GM08714 (cell line): Measurements from ENCODE around the gene SUN5.

ENCODE experiments used
- H3K4me3 ChIP-seq: fragments of 200-500 bp; sonication (Bioruptor generic); 2 replicates; pipeline ENCODE4 v1.5.1; 2014; ENCODE audit warnings: mild to moderate bottlenecking, low read length, inconsistent platforms
- ZNF274 ChIP-seq: IDR thresholded peaks from 2 replicates; pipeline ENCODE4 v1.6.1; 2012; ENCODE audit warnings: mild to moderate bottlenecking, low read depth, low read length

SUN5 gene

GRCh38 chr20:33010674-33011449 lies 6.6 kb upstream of the SUN5 start:
- TF ChIP-seq ZNF274, result no peak
- H3K4me3 ChIP-seq, result no peak overlapping the region

DNA sequence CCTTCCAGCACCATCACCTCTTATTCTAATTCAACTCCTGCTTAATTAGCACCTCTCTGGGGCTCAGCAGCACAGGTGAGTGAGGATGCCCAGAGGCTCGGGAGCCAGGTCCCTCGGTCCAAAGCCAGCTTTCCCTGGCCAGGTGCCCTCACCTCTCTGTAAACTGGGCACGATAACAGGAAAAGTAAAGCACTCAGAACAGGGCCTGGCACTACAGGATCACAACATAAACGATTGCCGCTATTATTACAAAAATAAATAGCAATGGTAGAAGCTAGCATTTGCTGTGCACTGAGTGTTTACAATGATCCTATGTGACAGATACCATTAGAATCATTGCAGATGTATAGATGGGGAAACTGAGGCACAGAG lies 5.9 kb upstream of the SUN5 start:
- TF ChIP-seq ZNF274, result no peak

DNA sequence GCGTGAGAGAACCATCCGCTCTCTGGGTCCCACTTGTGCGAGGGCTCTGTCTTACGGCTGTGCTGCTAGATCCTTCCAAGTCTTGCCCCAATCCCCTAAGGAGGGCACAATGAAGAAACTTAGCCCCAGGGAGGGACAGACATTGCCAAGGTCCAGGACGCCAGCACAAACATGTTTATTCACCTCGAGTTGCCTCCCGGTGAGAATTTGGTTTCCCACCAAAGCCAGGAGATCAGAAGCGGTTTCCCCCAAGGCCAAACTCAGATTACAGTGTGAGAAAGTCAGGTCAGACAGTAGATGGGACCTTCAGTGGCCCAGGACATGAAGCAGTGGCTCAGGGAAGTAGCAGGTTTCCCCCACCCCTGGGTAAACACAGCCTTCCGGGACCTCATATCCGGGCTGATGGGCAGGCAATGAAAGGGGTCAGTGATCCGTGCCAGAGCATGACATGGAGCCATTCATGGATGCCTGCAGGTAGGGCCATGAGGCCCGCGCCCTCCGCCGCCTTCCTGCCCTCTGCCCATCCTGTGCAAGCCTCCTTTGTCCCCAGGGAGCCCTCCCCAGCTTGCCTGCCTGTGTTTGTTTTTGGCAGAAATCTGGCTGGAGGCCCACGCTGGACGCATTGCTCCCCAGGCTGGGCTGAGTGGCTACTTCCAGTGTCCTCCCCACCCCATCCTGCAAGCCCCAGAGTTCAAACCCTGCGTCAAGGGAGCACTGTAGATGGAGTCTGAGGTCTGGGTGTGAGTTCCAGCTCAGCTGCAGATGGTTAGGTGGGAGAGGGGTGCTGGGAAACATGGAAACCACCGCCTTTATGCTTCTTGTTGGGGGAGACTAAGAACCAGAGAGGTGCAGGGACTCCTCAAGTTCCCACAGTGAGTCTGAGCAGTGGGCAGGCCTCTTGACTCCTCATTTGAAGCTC lies 5.2 kb upstream of the SUN5 start:
- no peak overlapping the region for H3K4me3 ChIP-seq
- TF ChIP-seq ZNF274, result no peak

More for the DNA sequence above, 5.9 kb upstream of the SUN5 start:
- H3K4me3 ChIP-seq, result no peak overlapping the region

DNA sequence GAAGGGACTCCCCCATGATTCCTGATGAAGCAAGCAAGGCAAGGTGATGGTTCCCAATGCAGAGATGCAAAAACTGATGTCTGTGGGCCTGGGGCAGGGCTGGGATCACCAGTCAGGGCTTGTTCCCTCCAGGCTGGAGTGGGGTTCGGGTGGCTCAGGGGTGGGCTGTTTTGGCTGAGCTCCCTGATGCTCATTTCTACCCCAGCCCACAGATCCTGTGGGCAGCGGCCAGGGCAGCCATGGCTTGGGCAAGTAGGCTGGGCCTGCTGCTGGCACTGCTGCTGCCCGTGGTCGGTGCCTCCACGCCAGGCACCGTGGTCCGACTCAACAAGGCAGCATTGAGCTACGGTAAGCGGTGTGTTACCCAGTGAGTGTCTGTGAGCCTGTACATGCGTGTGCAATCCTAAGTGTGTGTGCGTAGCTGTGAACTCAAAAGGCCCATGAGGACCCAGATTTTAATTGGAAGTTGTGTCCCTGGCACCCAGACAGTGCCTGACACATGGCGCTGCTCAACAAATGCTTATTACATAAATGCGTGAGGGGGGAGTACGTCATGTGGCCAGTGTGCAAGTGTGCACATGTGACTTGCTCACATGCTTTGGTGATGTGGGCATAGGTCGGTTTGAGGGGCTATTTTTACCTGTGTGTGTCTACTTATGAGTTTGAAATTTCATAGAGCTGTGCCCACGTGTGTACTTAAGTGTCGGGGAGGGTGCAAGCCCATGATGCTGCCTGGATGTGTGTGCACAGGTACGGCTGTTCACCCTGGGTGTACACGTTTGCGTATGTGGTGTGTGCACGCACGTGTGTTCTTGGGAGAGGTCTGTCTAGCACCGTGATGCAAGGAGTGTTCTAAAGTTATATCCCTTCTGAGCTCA lies 4.3 kb upstream of the SUN5 start:
- no peak for TF ChIP-seq ZNF274
- no peak overlapping the region for H3K4me3 ChIP-seq

- no peak for TF ChIP-seq ZNF274
- no peak within 1 kb of the TSS for H3K4me3 ChIP-seq
Measured at GRCh38 chr20:33007376-33008335, 3.4 kb upstream of the SUN5 start, which contains the start of gene BPIFB2. Gene BPIFB2, plus strand, starts transcription at chr20:33007704. Its CDS starts 871 bp downstream, at chr20:33008575.

DNA sequence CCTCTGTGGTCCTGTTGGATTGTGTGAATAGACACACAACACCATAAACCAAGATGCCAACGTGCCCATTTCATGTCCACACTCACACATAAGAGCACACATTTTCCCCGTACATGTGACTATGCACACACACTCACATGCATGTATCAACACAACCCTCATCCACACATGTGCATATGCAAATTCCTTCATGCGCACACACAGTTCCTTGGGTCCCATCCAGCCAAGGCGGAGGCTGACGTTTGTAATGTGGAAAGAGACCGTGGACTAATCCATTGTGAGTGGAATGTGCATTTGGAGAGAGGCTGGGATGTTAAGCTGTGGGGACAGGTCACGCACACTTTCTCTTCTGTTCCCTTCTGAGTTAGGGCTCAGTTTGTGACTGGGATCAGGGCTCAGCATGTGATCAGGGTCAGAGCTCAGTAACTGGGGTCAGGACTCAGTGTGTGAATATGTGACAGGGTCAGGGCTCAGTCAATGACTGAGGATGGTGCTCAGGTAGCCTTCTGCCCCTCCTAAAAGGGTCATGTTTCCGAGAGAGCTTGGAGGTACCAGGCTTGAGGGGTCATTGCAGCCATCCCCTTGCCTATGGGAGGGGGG lies 2.6 kb upstream of the SUN5 start:
- no peak overlapping the region for H3K4me3 ChIP-seq
- TF ChIP-seq ZNF274, result no peak

DNA sequence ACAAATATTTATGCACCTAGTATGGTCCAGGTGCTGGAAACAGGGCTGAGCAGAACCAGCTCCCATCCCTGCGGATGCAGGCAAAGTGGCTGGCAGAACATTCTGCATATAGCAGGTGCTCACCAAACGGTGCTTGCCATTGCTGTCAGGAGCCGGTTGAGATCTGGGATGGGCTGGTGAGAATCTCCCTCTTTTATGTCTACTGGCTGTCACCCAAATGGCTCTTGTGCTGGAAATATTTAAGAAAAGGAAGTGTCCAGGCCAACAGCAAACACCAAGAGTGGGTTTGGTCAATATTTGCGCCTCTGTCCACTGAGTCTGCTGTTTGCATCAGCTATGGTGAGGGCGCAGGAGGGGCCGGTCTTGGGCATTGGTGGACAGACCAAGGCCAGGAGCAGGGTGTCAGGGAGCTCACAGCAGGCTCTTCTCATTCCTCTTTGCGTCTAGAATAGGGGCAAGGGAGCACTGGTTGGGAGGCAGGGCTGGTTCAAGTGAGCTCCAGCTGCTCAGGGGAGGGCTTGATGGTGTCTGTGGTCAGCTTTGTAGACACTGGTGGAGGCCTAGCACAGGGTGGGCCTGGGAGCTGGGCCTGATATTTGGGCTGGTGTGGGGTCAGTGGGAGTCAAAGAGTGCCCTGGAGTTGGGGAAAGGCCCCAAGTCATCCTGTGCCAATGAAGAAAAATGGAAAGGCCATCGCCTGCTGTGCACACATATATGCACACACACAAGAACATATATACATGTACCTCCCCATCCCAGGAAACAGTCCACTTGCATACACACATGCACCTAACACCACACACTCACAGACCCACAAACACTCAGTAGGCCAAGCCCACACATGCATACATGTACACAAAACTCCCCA lies 1.9 kb upstream of the SUN5 start:
- no peak overlapping the region for H3K4me3 ChIP-seq
- no peak for TF ChIP-seq ZNF274

DNA sequence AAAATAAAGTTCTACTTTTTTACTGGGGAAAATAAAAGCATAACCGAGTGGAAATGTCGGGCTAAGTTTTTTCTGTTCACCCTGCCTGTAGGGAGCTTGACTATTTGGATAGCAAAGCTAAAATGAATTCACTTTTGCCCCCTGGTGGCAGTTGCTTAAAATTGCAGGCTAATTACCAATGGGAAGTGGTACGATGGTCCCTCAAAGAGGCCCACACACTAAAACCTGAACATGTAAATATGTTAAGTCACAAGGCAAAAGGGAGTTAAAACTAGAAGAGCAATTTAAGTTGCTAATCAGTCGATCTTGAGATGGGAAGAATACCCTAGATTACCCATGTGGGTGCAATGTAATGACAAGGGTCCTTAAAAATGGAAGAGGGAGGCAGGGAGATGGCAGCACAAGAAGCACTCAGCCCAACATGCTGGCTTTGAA lies 916 bp upstream of the SUN5 start:
- no peak for TF ChIP-seq ZNF274
- no peak overlapping the region for H3K4me3 ChIP-seq

GRCh38 chr20:33002087-33002808 lies 2.0 kb downstream of the SUN5 start:
- TF ChIP-seq ZNF274, result no peak
- no peak overlapping the region for H3K4me3 ChIP-seq

- no peak for TF ChIP-seq ZNF274
- H3K4me3 ChIP-seq, result no peak overlapping the region
Measured at GRCh38 chr20:33000802-33001466, 3.3 kb downstream of the SUN5 start.
